GM21423 (cell line): ENCODE measurements around the gene PTPRN2.
A peak's percentile ranks its signal among the peaks of the same experiment; 100 is the strongest.
"Not testable (repeated sequence)": the region's sequence is repeated elsewhere in the genome, so short reads cannot be mapped to it uniquely, and the experiment has no call there.

ENCODE experiments used
- ATAC-seq: cut with Tn5 transposase; IDR thresholded peaks from one replicate; pipeline ENCODE4 v1.9.1; 2021; ENCODE audit warnings: mild to moderate bottlenecking, moderate library complexity; ENCODE audit not compliant: unreplicated experiment

The PTPRN2 gene

DNA sequence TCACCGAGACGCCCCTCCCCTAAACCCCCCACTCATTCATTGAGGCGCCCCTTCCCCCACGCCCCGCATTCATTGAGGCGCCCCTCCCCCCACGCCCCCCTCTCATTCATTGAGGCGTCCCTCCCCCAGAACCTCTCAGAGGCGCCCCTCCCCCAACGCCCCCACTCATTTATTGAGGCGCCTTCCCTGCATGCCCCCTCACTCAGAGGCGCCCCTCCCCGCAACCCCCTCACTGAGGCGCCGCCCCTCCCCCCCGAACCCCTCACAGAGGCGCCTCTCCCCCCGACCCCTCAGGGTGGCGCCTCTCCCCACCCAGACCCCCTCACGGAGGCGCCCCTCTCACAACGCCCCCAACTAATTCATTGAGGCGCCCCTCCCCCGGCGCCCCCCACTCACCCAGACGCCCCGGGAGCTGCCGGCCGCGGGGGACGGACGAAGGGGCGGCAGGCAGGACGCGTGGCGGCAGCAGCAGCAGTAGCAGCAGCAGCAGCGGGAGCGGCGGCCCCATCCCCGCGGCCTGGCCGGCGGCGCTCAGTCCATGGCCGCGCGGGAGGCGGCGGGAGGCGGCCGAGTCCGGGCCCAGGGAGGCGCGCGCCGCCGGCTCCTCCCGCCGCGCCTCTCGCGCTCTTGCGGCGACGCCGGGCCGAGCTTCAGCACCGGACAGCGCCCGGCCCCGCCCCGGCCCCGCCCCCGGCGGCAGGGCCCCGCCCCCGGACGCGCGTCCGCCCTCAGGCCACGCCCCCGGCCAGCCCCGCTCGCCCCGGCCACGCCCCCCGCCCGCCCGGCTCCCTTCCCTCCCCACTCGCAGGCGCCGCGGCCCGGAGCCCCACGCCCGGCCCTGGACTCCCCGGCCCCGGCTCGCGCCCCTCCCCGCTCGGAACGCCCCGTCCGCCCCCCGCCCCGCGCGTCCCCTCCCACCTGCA, at the start of gene PTPRN2:
Gene PTPRN2 (minus strand): TSS at position 662 of the 923 bp plus-strand sequence.
- ATAC-seq = peak; percentile 81

DNA sequence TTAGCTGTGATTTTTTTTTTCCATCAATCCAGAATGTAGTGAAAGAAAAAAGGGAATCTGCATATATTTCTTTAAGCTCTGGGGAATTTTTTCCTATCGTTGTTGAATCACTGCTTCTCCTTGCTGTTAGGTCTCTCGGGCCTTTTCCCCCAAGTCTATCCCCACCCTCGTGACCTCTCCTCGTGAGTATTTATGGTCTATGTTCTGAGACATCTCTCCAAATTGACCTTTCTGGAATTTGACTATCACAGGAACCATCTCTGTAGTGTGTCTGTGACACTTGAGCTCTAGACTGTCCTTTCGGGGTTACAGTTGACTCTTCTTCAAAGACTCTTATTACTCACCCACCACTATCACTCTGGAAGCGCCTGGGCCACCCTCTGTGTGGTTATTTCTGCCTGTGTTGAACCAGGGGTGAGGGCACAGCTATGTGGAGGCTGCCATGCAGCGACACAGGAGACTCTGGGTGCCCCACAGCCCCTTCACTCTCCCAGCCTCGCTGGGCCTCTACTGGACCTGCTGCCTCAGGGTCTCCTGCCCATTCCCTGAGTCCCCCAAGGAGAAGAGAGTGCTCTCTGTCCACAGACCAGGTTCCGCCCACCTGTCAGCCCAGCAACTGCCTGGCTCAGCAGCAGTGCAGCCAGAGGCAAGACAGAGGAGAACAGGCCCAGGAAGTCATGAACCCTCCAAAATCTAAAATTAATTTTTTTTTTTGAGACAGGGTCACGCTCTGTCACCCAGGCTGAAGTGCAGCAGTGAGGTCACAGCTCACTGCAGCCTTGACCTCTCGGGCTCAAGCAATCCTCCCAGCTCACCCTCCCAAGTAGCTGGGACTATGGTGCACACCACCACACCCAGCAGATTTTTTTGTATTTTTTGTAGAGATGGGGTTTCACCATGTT, 45.7 kb upstream of the PTPRN2 start:
- ATAC-seq = peak; percentile 63

DNA sequence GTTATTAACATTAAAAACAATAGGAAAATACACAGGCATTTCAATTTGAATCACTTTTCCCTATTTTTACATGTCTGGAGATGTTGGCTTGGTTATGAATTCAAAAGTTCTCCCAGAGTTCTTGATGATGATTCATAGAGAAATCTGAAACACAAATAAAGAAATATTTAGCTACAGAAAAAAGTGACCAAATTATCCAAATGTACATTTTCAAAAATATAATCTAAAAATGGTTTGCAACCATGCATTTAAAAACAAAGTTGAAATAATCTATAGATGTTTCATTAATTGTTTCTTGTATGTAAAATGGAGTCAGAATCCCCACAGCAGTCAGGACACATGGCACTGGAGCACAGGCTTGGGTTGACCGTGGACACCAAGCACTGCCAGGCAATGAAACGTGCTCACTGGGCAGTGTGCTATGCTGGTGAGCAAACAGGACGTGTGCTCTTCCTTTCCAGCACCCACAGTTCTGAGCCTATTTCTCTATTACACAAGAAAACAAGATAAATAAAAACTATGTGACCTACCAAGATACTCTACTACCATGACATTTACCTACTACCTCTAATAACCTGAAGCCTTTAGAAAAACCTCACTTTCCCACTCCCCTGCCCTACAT, 44.1 kb upstream of the PTPRN2 start:
- ATAC-seq = no peak

DNA sequence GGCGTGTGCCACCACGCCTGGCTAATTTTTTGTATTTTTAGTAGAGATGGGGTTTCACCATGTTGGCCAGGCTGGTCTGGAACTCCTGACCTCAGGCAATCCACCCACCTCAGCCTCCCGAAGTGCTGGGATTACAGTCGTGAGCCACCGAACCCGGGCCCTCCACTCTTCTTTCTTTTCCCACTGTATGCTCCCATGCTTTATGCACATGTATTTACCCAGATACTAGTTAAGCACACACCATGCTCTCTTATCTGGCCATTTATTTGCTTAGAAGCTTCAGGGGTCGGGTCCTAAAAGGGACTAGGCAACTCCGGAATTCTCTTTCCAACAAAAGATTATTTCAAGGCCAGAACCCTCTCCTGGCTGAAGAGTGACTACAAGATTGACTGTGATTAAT, 38.7 kb upstream of the PTPRN2 start:
- ATAC-seq = not testable (repeated sequence)

DNA sequence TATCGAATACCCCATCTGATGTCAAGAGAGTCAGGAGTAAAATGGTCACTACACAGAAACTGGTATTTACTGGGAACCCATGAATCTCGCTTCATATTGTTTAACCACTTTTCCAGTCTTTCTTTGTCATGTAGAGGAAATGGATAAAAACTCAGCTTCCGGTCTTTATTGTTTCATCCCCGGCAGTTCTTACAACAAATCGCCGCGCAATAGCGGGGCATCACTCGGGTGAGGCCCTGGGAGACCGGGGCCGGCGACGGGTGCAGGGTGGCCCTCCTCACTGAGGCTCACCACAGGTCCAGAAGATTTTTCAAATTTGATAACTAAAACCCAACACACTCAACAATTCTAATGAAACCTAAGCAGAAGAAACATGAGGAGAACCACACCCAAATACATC, 35.6 kb upstream of the PTPRN2 start:
- ATAC-seq = no peak

DNA sequence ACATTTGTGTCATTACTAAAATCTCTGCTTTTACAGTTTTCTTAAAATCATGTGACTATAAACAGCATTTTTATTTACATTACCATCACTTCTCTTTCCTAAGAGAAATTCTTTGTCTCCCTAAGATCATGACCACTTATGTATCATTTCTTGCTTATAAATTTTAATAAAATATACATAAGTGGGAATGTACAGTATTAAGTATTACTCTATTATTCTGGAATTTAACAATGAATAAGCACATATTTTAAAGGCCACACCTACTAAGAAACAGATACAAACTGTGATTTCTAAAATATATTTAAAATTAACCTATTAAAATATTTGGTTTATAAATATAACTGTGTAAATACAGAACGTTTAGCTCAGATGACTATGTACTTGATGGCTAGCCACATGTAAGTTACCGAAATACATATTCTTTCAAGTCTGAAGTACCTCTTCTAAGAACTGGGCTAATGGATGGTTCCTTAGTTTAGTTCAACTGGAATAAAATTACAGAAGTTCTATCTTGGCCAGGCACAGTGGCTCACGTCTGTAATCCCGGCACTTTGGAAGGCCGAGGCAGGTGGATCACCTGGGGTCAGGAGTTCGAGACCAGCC, 33.3 kb upstream of the PTPRN2 start:
- no peak for ATAC-seq

DNA sequence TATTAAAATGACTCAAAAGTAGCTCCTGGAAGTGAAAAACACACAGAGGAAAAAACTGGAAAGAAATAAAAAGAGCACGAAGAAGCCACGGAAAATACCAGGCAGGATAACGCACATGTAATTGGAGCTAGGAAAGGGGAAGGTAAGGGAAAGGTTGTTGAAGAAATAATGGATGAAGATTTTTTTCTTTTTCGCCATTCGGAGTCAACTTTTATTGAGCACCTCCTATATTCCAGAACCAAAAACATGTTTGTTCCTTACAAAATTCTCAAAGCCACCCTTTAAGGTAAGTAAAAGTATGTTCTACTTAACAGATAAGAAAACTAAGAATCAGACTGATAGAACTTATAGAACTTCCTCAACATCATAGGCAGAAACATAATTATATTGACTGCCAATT, 32.8 kb upstream of the PTPRN2 start:
- no peak for ATAC-seq

DNA sequence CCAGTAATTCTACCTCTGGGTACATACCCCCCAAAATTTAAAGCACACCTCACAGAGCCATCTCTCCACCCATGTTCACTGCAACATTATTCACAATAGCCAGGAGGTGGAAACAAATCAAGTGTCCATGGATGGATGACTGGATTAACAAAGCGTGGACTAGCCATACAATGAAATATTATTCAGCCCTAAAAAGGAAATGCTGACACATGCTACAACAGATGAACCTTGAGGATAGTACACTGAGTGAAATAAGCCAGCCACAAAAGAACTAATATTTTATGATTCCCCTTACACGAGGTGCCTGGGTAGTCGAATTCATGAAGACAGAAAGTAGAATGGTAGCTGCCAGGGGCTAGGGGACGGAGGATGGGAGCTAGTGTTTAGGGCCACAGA, 31.1 kb upstream of the PTPRN2 start:
- no peak for ATAC-seq

DNA sequence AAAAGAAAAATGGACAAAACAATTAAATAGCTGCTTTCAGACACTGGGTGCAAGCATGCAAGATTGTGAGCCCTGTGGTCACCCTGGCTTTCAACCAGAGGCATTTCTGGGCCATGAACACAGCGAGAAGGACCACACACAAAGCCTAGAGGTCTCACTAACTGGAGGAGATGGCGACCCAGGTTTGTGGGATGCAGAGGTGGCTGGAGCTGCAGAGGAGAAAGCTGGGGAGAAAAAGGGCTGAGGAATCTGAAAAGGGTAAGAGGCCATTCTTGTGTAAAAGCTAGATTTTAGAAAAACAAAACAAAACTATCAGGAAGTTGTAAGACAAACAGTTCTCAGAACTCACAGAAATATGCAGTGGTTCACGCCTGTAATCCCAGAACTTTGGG, 30.1 kb upstream of the PTPRN2 start:
- no peak for ATAC-seq

DNA sequence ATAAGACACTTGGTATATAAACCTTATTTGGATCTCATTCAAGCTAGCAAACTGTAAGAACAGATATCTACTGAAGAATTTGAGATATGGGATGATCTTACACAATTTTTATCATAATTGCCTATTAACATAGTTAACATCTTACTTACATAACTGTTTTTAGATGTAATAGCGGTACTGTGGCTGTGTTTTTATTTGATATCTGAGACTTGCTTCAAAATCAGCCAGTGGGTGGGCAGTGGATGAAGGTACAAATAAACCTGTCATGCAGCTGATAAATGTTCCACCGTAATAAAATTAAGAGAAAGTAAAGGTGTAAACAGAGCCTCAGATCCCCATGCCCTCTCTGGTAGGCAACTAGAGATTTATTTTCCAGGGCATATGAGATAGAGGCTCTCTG, 28.4 kb upstream of the PTPRN2 start:
- ATAC-seq = no peak

DNA sequence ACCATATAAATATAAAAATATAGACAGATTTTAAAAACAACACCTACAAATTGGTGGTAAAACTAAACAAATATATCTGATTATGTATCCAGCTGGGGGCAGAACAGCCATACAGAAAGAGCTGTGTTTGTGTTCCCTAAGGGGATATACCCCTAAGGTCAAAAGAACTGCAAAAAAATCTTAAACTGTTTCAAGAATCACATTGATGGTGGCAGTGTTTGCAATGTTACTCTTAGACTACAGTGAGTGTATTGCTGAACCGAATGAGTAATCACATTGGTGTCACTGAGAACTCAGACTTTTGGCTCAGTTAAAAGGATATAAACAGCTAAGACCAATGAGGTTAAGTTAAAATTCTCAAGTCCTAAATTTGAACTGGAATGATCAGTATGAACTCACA, 27.1 kb upstream of the PTPRN2 start:
- ATAC-seq = no peak

DNA sequence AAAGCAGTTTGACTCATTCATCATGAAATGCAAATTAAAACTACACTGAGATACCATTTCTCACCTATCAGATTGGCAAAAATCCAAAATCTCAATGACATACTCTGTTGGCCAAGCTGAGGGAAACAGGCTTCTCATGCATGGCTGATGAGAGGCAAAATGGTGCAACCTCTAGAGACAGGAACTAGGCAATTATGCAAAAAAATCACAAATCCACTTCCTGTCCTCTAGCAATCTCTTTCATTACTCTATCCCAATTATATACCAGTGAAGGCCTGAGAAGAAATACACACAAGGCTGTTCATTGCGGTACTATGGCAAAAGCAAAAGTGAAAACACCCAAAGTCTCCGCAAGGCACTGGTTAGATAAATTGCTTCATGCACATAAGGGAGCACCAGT, 25.9 kb upstream of the PTPRN2 start:
- ATAC-seq = peak; percentile 95

DNA sequence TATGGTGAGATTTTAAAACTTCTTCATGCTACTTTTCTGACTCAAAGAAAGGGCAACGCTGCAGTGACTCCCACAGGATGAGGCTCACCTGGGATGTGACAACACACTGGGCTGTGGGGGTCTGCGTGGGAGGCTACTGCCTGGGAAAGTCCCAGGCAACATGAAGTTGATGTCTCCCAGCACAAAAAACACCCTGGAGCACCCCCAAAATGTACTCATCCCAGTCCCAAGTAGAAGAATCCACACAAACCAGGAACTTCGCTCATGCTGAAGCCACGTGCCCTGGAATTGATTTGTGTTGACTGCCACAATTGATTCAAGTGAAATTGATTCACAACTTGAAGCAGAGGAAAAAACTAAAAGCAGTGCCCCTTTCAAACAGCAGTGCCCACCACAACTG, 24.9 kb upstream of the PTPRN2 start:
- no peak for ATAC-seq

DNA sequence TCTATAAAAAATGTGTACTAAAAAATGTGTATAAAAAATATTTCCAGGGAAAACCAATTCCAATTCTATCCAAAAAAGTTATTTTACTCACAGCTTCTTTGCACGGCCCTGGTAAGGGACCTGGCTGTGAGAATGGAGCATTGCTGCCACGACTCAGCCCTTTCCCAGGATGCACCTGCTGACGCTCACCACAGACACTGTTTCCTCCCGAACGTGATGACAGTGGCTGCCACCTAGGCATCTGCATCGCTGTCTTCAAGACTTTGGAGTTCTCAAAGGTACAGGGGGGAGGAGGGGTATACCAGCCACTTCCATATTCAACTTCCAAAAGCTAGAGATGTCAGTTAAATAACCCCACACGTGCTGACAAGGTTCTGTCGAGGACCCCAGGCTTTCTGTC, 23.9 kb upstream of the PTPRN2 start:
- no peak for ATAC-seq

DNA sequence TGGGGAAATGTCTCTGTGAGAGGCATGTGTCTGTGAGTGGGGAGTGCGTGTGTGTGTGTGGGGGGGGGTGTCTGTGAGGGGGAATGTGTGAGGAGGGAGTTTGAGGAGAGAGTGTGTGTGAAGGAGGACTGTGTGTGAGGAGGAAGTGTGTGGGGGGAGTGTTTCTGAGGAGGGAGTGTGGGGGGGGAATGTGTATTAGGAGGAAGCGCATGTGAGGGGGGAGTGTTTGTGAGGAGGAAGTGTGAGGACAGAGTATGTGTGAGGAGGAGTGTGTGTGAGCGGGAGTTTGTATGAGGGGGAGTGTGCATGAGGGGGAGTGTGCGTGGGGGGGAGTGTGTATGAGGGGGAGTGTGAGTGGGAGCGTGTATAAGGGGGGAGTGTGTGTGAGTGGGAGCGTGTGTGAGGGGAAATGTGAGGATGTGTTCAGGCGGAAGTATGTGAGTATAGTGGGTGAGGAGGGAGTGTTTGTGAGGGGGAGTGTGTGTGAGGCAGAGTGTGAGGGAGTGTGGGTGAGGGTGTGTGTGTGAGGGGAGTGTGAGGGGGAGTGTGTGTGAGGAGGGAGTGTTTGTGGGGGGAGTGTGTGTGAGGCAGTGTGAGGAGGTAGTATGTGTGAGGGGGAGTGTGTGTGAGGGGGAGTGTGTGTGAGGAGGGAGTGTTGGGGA, 21.8 kb upstream of the PTPRN2 start:
- ATAC-seq = no peak

DNA sequence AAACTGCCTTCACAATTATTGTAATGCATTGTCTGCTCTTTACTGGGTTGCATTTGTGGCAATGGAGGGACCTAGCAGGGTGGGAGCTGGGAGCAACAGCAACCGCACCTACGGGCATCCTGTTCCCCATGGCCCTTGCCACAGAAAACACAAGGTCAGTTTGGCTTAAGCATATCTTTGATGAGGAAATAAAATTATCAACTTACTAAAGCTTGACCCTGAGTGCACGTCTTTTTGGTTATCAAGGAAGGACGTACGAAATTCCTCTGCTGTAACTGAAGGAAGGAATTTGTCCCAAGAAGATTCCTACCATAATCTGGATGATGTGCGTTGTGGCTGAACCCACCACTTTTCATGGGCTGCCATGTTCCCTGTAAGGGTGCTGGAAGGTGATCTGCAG, 19.9 kb upstream of the PTPRN2 start:
- no peak for ATAC-seq

DNA sequence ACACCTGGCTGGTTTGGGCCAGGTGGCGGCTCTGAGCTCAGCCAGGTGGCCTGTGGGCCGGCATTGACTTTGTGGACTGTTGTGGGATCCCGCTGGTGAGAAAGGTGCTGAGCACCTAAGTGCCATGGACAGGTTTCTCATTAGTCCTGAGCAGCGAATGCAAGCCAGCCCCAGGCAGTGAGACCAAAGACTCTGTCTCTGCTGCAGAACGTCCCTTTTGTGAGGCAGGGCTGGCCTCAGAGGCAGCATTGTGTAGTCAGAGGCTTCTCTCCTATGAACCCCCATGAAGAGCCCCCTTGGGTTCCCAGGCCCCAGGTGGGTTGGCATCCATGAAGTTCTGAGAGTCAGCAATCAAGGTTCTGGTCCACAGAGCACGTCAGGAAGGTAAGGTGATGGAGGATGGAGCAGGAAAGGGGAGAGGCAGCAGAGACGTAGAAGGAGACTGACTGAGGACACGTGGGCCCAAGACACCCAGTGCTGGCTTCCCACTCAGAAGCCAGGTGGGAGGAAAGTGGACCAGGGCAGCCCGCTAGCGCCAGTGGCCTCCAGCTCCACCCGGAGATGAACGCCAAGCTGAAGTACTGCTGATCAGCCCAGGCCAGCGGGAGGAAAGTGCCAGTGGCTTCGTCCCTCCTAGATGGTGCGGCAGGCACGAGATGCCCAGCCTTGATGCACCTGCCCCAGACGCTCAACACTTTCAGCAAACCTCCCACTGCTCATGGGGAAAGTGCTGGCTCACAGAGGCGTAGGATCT, 19.2 kb upstream of the PTPRN2 start:
- no peak for ATAC-seq

DNA sequence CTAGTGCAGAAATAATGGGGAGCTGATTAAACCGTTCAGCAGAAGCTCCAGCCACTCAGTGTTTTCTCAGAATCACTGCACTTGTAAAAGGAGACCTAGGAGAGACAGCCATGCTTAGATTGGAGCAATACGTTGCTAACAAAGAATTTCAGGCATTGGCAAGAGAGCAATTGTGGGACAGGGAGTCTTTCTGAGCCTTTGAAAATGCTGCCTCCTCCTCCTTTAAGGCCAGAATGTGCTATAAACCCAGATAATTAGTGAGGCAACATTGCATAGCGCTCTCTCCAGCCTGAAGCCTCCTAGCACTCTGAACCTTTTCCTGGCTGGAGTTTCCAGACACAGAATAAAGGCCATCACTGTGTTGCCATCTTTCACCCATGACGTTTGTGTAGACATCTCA, 18.5 kb upstream of the PTPRN2 start:
- ATAC-seq = no peak

DNA sequence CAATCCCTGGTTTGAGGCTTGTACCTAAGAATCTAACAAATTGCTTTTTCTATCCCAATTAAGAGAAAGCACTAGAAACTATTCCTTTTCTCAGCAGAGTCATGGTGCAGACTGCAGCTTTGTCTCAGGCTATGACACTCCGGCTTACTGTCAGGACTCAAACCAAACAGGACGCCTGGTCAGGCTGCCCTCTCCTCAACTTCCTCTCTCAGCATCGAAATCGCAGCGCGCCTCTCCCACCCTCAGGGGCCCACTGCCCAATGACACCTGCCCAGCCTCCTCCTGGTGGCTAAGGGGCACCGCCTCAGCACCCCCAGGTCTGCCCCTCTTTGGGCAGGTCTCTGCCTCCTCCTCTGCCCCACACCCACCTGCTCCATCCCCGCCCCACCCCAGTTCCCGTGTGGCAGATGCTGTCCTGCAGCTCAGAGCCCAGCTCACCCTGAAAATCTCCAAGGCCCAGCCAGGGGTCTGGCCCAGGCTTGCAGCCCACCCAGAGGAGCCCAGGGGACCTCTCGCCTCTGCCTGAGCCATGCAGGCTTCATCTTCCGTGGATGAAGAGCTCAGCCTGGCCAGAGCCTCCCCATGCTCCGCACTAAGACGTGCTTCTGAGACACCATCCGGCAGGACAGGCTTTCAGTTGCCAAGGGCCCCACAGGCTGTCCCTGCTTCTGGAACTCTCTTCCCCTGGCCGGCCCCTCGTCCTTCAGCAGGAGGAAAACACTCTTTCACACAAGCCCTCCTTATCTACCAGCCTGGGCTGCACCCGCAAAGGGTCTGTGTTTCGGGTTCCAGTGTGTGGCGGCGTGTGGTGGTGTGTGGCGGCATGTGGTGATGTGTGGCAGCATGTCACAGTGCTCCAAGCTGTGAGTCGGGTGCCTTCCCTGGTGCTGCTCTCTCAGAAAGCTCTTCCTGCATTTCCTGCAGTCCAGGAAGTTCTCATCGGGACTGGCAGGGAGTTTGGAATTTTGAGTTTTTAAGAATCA, 16.4 kb upstream of the PTPRN2 start:
- ATAC-seq = peak; percentile 27
